ENCODE measurements around the gene MAPK10.
"Not testable (repeated sequence)": the region's sequence is repeated elsewhere in the genome, so short reads cannot be mapped to it uniquely, and the experiment has no call there.

Gene MAPK10

GRCh38 chr4:86344127-86344526 lies 15.7 kb downstream of the MAPK10 start:
- DNase-seq (ENCODE audit: low read depth in 1 of 2, low spot score in 1 of 2) = no peak

- DNase-seq (ENCODE audit: low read depth in 1 of 2, low spot score in 1 of 2) = no peak
Measured at GRCh38 chr4:86338989-86339388, 20.9 kb downstream of the MAPK10 start.

GRCh38 chr4:86338521-86338920 lies 21.3 kb downstream of the MAPK10 start:
- no peak for DNase-seq (ENCODE audit: low read depth in 1 of 2, low spot score in 1 of 2)

GRCh38 chr4:86334020-86334750 lies 25.7 kb downstream of the MAPK10 start:
- DNase-seq (ENCODE audit: low read depth in 1 of 2, low spot score in 1 of 2) = no peak

- no peak for DNase-seq (ENCODE audit: low read depth in 1 of 2, low spot score in 1 of 2)
Measured at GRCh38 chr4:86333236-86333635, 26.6 kb downstream of the MAPK10 start.

GRCh38 chr4:86330961-86331742 lies 28.7 kb downstream of the MAPK10 start:
- no peak for DNase-seq (ENCODE audit: low read depth in 1 of 2, low spot score in 1 of 2)

- not testable (repeated sequence) for DNase-seq (ENCODE audit: low read depth in 1 of 2, low spot score in 1 of 2)
Measured at GRCh38 chr4:86330411-86330810, 29.4 kb downstream of the MAPK10 start.

- DNase-seq (ENCODE audit: low read depth in 1 of 2, low spot score in 1 of 2) = no peak
Measured at GRCh38 chr4:86329431-86329830, 30.4 kb downstream of the MAPK10 start.

- DNase-seq (ENCODE audit: low read depth in 1 of 2, low spot score in 1 of 2) = no peak
Measured at GRCh38 chr4:86326400-86326799, 33.5 kb downstream of the MAPK10 start.

- DNase-seq (ENCODE audit: low read depth in 1 of 2, low spot score in 1 of 2) = no peak
Measured at GRCh38 chr4:86319390-86319789, 40.5 kb downstream of the MAPK10 start.

- no peak for DNase-seq (ENCODE audit: low read depth in 1 of 2, low spot score in 1 of 2)
Measured at GRCh38 chr4:86315579-86315978, 44.3 kb downstream of the MAPK10 start.

GRCh38 chr4:86313656-86314055 lies 46.2 kb downstream of the MAPK10 start:
- no peak for DNase-seq (ENCODE audit: low read depth in 1 of 2, low spot score in 1 of 2)

GRCh38 chr4:86307432-86307831 lies 52.4 kb downstream of the MAPK10 start:
- no peak for DNase-seq (ENCODE audit: low read depth in 1 of 2, low spot score in 1 of 2)

GRCh38 chr4:86306816-86307215 lies 53.0 kb downstream of the MAPK10 start:
- DNase-seq (ENCODE audit: low read depth in 1 of 2, low spot score in 1 of 2) = no peak

GRCh38 chr4:86302830-86303229 lies 57.0 kb downstream of the MAPK10 start:
- no peak for DNase-seq (ENCODE audit: low read depth in 1 of 2, low spot score in 1 of 2)

GRCh38 chr4:86302251-86302650 lies 57.6 kb downstream of the MAPK10 start:
- DNase-seq (ENCODE audit: low read depth in 1 of 2, low spot score in 1 of 2) = no peak

GRCh38 chr4:86300516-86300915 lies 59.3 kb downstream of the MAPK10 start:
- no peak for DNase-seq (ENCODE audit: low read depth in 1 of 2, low spot score in 1 of 2)

GRCh38 chr4:86296865-86297264 lies 63.0 kb downstream of the MAPK10 start:
- no peak for DNase-seq (ENCODE audit: low read depth in 1 of 2, low spot score in 1 of 2)

- DNase-seq (ENCODE audit: low read depth in 1 of 2, low spot score in 1 of 2) = no peak
Measured at GRCh38 chr4:86294883-86295282, 65.0 kb downstream of the MAPK10 start.

GRCh38 chr4:86291180-86291579 lies 68.7 kb downstream of the MAPK10 start:
- DNase-seq (ENCODE audit: low read depth in 1 of 2, low spot score in 1 of 2) = no peak

- DNase-seq (ENCODE audit: low read depth in 1 of 2, low spot score in 1 of 2) = no peak
Measured at GRCh38 chr4:86286726-86287125, 73.1 kb downstream of the MAPK10 start.

- DNase-seq (ENCODE audit: low read depth in 1 of 2, low spot score in 1 of 2) = no peak
Measured at GRCh38 chr4:86283371-86283770, 76.5 kb downstream of the MAPK10 start.

GRCh38 chr4:86280246-86280645 lies 79.6 kb downstream of the MAPK10 start:
- DNase-seq (ENCODE audit: low read depth in 1 of 2, low spot score in 1 of 2) = no peak
